Large intestine (tissue), 3 donors: ENCODE measurements around the gene ACADM. TPM values are rescaled to one million over a fixed set of nuclear protein-coding genes. Genes with fewer than 3 reads are reported as not detected.
A peak's percentile ranks its signal among the peaks of the same experiment; 100 is the strongest.
"Not testable (repeated sequence)": the region's sequence is repeated elsewhere in the genome, so short reads cannot be mapped to it uniquely, and the experiment has no call there.

Source experiments
- DNase-seq, 2 donors: peaks; one replicate each; pipeline versions ENCODE4 v3.0.0 to v3.0.0-alpha.2; 2013
- H3K27ac ChIP-seq: one replicate; pipeline ENCODE4 v1.5.1; 2013; ENCODE audit warnings: low read length
- H3K27me3 ChIP-seq: 2 replicates; pipeline ENCODE4 v1.6.1; 2013; ENCODE audit warnings: low read length; ENCODE audit not compliant: control insufficient read depth, insufficient read depth
- H3K36me3 ChIP-seq: 2 replicates; pipeline ENCODE4 v1.6.1; 2013; ENCODE audit warnings: low read length; ENCODE audit not compliant: control insufficient read depth, insufficient read depth
- H3K4me1 ChIP-seq: one replicate; pipeline ENCODE4 v1.6.1; 2013; ENCODE audit warnings: low read length; ENCODE audit not compliant: control insufficient read depth, insufficient read depth
- H3K4me3 ChIP-seq: one replicate; pipeline ENCODE4 v1.5.1; 2013; ENCODE audit warnings: low read length
- H3K9me3 ChIP-seq: one replicate; pipeline ENCODE4 v1.6.1; 2013; ENCODE audit warnings: mild to moderate bottlenecking, low read depth, low read length, moderate library complexity; ENCODE audit not compliant: control insufficient read depth
- WGBS: methylation state at CpG from one replicate; pipeline ENCODE4 v1.1.5; 2013; ENCODE audit warnings: low lambda C conversion rate; ENCODE audit not compliant: insufficient coverage; 5-methylcytosine and 5-hydroxymethylcytosine counted together
- polyA plus RNA-seq: library from polyadenylated mRNA; unstranded; fragments of 120-200 nt; gene quantifications from one replicate; pipeline ENCODE4 v1.2.1, GENCODE V29; 2013

The ACADM gene
- polyA plus RNA-seq, 1 donor, result 63.0 TPM

DNA sequence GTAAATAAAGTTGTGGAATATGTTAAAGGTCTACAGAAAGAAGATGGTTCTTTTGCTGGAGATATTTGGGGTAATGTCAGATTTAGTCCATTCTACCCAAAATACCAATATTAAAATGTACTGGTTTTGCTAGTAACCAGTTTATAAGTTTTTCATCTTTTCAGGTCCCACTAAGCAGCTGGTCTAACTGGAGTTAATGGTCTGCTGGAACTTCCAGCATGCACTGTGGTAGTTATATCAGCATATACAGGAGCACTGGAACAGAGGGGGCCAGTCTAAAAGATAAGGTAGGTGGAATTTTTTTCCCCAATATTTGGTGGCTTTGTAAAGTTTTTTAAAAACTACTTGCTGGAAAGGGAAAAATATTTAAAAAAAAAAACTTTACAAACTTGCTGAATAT lies 65.5 kb downstream of the ACADM start:
- no peak for DNase-seq
- peaks cover 3% of the 10 kb centered on the region for H3K4me1 ChIP-seq
- no peak overlapping the region for H3K27ac ChIP-seq
- H3K27me3 ChIP-seq, result no peaks in the 10 kb centered on the region
- peaks cover 48% of the 10 kb centered on the region for H3K36me3 ChIP-seq
- H3K4me3 ChIP-seq, result no peak overlapping the region
- no peaks in the 10 kb centered on the region for H3K9me3 ChIP-seq

DNA sequence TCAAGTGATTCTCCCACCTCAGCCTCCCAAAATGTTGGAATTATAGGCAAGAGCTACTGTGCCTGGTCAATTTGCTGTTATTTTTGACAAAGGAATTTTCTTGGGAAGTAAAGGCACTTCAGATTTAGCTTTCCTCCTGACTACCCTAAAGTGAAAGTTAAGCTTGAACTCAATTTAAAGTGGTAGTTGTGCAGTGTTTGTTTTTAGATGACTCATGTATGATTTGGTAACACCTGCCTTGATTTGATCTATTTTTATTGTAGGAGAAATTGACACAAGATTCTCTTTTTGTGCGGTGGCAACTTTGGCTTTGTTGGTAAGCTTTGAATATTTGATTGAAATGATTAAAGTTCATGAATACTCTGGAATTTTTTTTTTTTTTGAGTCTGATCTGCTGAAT lies 66.5 kb downstream of the ACADM start:
- Histone ChIP-seq H3K4me3 (no peak overlapping the region), H3K27ac (no peak overlapping the region), H3K27me3 (no peaks in the 10 kb centered on the region), H3K36me3 (peaks cover 58% of the 10 kb centered on the region), H3K9me3 (no peaks in the 10 kb centered on the region), H3K4me1 (peaks cover 3% of the 10 kb centered on the region)
- no CpG with 5 or more reads among the region's 1 CpG for WGBS
- DNase-seq, result peak in 1 of 2 donors; percentile 18

DNA sequence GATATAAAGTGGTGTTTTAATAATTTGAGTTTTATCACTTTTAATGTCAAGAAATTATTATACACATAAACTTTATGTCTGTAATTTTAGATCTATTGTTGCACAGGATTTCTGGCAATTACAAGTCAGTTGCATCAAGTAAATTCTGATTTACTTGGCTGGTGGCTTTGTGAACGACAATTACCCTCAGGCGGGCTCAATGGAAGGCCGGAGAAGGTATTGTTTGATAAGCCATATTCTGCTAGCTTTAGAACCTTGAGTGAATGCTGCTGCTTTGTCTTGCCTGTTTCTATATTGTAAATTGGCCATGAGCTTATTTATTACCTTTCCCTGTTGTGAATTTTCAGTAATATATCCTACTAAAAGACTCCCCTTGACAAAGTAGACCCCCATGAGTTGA lies 67.6 kb downstream of the ACADM start:
- Histone ChIP-seq H3K27me3 (no peaks in the 10 kb centered on the region), H3K4me1 (peaks cover 3% of the 10 kb centered on the region), H3K27ac (no peak overlapping the region), H3K9me3 (peaks cover 4% of the 10 kb centered on the region), H3K4me3 (no peak overlapping the region), H3K36me3 (peaks cover 63% of the 10 kb centered on the region)
- DNase-seq, result no peak
- WGBS, result no CpG with 5 or more reads among the region's 3 CpGs

DNA sequence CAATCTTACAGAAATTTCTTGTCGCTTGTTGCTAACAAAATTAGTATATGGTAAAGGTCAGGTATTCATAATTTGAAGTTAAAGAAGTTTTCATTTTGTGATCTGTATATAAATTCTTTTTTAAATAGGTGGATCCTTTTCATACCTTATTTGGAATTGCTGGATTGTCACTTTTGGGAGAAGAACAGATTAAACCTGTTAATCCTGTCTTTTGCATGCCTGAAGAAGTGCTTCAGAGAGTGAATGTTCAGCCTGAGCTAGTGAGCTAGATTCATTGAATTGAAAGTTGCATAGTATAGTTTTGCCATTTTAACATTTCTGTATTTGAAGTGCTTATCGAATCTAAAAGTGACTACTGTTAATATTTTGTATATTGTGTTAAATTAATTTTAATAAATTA lies 69.9 kb downstream of the ACADM start:
- no peak for DNase-seq
- Histone ChIP-seq H3K4me1 (no peaks in the 10 kb centered on the region), H3K27ac (no peak overlapping the region), H3K27me3 (no peaks in the 10 kb centered on the region), H3K9me3 (peaks cover 4% of the 10 kb centered on the region), H3K4me3 (no peak overlapping the region), H3K36me3 (peaks cover 62% of the 10 kb centered on the region)
- 100% methylated on average over 2 of the region's 2 CpGs for WGBS

DNA sequence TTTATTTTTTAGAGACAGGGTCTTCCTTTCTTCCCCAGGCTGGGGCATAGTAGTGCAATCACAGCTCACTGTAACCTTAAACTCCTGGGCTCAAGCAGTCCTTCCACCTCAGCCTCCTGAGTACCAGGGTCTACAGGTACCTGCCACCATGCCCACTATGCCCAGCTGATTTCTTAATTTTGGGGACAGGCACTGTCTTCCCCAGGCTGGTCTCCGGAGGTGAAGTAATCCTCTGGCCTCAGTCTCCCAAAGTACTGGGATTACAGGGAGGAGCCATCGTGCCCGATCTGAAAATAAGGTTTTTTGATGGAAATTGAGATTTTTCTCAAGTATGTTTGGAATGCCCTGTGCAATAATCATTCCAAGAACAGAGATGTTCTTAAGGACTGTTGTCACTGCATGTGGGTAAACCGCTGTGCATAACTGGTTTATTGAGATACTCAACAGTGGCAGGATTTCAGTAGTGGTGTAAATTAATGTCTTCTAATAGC lies 71.2 kb downstream of the ACADM start:
- H3K4me1 ChIP-seq, result no peaks in the 10 kb centered on the region
- H3K36me3 ChIP-seq, result peaks cover 54% of the 10 kb centered on the region
- DNase-seq, result no peak
- no CpG with 5 or more reads among the region's 4 CpGs for WGBS
- no peaks in the 10 kb centered on the region for H3K27me3 ChIP-seq
- H3K9me3 ChIP-seq, result peaks cover 4% of the 10 kb centered on the region
- H3K4me3 ChIP-seq, result no peak overlapping the region
- no peak overlapping the region for H3K27ac ChIP-seq

DNA sequence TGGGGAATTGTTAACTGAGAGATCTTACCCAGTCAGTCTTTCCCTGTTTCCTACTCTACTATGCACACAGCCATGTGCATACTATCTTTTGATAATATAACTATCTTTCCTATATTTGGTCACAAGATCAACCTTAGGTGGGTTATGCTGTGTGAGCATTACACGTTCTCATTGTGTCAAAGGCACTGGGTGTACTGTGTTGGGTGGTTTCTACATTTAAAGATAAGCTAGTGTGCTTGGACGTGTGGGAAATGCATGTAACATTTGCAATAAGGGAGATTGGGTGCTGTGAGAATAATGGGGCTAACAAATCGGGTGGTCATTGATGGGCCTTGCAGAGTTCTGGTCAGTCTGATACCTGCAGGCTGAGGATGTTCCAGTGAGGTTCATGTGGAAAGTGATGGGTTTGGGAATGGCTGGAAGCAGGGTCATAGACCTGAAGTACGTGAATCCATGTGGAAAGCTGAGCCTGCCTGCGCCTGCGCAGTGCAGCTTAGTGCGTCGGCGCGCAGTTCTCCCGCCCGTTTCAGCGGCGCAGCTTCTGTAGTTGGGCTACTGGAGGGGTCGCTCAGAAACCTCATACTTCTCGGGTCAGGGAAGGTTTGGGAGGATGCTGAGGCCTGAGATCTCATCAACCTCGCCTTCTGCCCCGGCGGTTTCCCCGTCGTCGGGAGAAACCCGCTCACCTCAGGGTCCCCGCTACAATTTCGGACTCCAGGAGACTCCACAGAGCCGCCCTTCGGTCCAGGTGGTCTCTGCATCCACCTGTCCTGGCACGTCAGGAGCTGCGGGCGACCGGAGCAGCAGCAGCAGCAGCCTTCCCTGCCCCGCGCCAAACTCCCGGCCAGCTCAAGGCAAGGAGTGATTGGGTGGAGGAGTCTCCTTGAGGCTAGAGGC lies 72.1 kb downstream of the ACADM start, which contains the start of gene MSH4:
MSH4 (plus strand) TSS at position 507 of the 897 bp plus-strand sequence; CDS start at position 611, 104 bp downstream.
- H3K4me1 ChIP-seq, result no peaks in the 10 kb centered on the region
- DNase-seq, result peak in 1 of 2 donors; percentile 31
- no peaks in the 10 kb centered on the region for H3K27me3 ChIP-seq
- no peak within 1 kb of the TSS for H3K27ac ChIP-seq
- H3K36me3 ChIP-seq, result peaks cover 45% of the 10 kb centered on the region
- H3K4me3 ChIP-seq, result peak within 1 kb of the TSS; percentile 4
- peaks cover 4% of the 10 kb centered on the region for H3K9me3 ChIP-seq
- no CpG with 5 or more reads among the region's 34 CpGs for WGBS

DNA sequence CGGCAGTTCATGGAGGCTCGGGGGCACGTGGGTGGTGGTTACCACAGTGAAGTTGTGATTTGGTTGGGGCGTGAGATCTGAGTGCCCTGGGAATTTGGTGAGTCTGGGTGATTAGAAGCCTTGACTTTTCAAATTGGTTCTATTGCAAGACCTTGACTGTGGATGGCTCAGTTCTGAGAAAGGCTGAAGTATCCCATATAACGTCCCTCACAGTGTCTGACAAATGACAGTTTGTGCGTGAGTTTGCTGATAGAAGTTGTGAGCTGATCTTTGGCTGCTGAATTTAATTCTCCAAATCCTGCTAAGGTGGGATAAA lies 72.7 kb downstream of the ACADM start:
- Histone ChIP-seq H3K36me3 (peaks cover 40% of the 10 kb centered on the region), H3K4me3 (no peak overlapping the region), H3K9me3 (peaks cover 4% of the 10 kb centered on the region), H3K27me3 (no peaks in the 10 kb centered on the region), H3K27ac (no peak overlapping the region), H3K4me1 (no peaks in the 10 kb centered on the region)
- WGBS, result no CpG with 5 or more reads among the region's 6 CpGs
- no peak for DNase-seq

DNA sequence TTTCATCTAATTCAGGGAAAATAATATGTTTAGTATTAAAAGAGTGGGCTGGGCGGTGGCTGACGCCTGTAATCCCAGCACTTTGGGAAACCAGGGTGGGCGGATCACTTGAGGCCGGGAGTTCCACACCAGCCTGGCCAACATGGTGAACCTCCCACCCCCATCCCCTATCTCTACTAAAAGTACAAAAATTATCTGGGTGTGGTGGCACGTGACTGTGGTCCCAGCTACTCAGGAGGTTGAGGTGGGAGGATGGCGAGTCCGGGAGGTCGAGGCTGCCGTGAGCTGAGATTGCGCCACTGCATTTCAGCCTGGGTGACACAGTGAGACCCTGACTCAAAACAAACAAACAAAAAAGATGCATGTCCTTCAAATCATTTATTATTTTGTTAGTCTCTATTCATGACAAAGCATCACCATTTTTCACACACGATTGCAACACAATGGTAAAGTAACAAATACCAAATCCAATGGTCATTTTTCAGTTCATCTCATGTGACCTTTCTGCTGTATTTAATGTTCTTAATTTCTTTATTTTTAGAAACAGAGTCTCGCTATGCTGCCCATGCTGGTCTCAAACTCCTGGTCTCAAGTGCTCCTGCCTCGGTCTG lies 73.2 kb downstream of the ACADM start:
- no peak overlapping the region for H3K27ac ChIP-seq
- 100% methylated on average over 1 of the region's 13 CpGs for WGBS
- H3K4me3 ChIP-seq, result no peak overlapping the region
- H3K4me1 ChIP-seq, result no peaks in the 10 kb centered on the region
- DNase-seq, result no peak
- H3K27me3 ChIP-seq, result no peaks in the 10 kb centered on the region
- H3K9me3 ChIP-seq, result peaks cover 4% of the 10 kb centered on the region
- peaks cover 36% of the 10 kb centered on the region for H3K36me3 ChIP-seq

DNA sequence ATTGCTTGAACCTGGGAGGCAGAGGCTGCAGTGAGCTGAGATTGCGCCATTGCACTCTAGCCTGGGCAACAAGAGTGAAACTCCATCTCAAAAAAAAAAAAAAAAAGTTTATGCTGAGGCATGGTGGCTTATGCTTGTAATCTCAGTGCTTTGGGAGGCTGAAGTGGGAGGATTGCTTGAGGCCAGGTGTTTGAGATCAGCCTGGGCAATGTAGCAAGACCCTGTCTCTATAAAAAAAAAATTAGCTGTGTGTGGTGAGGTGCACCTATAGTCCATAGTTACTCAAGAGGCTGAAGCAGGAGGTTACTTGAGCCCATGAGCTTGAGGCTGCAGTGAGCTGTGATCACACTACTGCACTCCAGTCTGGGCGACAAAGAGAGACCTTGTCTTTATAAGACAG lies 77.0 kb downstream of the ACADM start:
- H3K9me3 ChIP-seq, H3K36me3 ChIP-seq, H3K4me1 ChIP-seq, H3K27ac ChIP-seq, H3K4me3 ChIP-seq, DNase-seq, H3K27me3 ChIP-seq: not testable (repeated sequence)
- no CpG with 5 or more reads among the region's 2 CpGs for WGBS

DNA sequence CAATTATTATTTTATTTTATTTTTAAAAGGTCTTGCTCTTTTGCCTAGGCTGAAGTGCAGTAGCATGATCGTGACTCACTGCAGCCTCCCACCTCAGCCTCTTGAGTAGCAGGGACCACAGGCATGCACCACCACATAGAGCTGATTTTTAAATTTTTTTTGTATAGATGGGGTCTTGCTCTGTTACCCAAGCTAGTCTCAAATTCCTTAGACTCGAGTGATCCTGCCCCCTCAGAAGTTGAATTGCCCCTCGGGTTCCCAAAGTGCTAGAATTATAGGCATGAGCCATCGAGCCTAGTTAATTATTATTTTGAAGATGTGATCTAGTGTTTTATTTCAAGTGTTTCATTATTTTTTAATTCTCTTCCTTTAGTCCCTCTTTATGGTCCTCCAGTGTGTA lies 84.4 kb downstream of the ACADM start:
- no peak for DNase-seq
- H3K4me3 ChIP-seq, result no peak overlapping the region
- H3K36me3 ChIP-seq, result no peaks in the 10 kb centered on the region
- no peak overlapping the region for H3K27ac ChIP-seq
- WGBS, result 60% methylated on average over 2 of the region's 4 CpGs
- H3K27me3 ChIP-seq, result no peaks in the 10 kb centered on the region
- no peaks in the 10 kb centered on the region for H3K4me1 ChIP-seq
- no peaks in the 10 kb centered on the region for H3K9me3 ChIP-seq
